Measurements from ENCODE around the gene CDIPT. TPM values are rescaled to one million over a fixed set of nuclear protein-coding genes. Genes with fewer than 3 reads are reported as not detected.

The CDIPT gene
- total RNA-seq, 1 donor from 2014 or later = 88.1 TPM

- H3K27ac Mint-ChIP-seq (ENCODE audit: unreplicated experiment) = peak within 1 kb of the TSS; percentile 90
- H3K27ac ChIP-seq (ENCODE audit: low read depth, low read length) = peak within 1 kb of the TSS; percentile 75
Observed at GRCh38 chr16:29900102-29900887, 37.3 kb upstream of the CDIPT start, which contains the start of gene ASPHD1. ASPHD1 (plus strand) TSS chr16:29900488; CDS start chr16:29900972, 484 bp downstream.

GRCh38 chr16:29899516-29900101 is 36.6 kb upstream of the CDIPT start, which contains the start of gene SEZ6L2:
SEZ6L2 (minus strand) TSS chr16:29899550; CDS start chr16:29899019, 531 bp downstream.
- Histone ChIP-seq H3K27me3 (ENCODE audit: insufficient read depth, low read length) (peaks cover 7% of the 10 kb centered on the region), H3K9ac (ENCODE audit: low read length) (peak within 1 kb of the TSS; percentile 90), H2AFZ (ENCODE audit: low read depth, low read length) (peak within 1 kb of the TSS; percentile 99), H4K20me1 (ENCODE audit: insufficient read depth, low read length) (peaks cover 21% of the 10 kb centered on the region), H3K4me1 (ENCODE audit: insufficient read depth, low read length) (peaks cover 23% of the 10 kb centered on the region), H3K79me2 (ENCODE audit: insufficient read depth, low read length) (peaks cover 4% of the 10 kb centered on the region), H3K4me3 (ENCODE audit: insufficient read depth, low read depth, low read length) (peak within 1 kb of the TSS; percentile 74), H3K4me2 (ENCODE audit: low read length) (peak within 1 kb of the TSS; percentile 100), H3K9me3 (ENCODE audit: insufficient read depth, low read depth, low read length) (no peaks in the 10 kb centered on the region), H3K36me3 (ENCODE audit: insufficient read depth, low read length) (no peaks in the 10 kb centered on the region), H3K27ac (ENCODE audit: low read depth, low read length) (peak within 1 kb of the TSS; percentile 75)
- Mint-ChIP-seq H3K4me3 (ENCODE audit: unreplicated experiment) (peak within 1 kb of the TSS; percentile 93), H3K4me1 (ENCODE audit: low read depth, unreplicated experiment) (peaks cover 20% of the 10 kb centered on the region), H3K27ac (ENCODE audit: unreplicated experiment) (peak within 1 kb of the TSS; percentile 90), H3K27me3 (ENCODE audit: low read depth, unreplicated experiment) (no peaks in the 10 kb centered on the region), H3K9me3 (ENCODE audit: unreplicated experiment) (no peaks in the 10 kb centered on the region), H3K36me3 (ENCODE audit: low read depth, unreplicated experiment) (peaks cover 6% of the 10 kb centered on the region)
- TF ChIP-seq EZH2 (IDR thresholded peaks at IDR 0.05; ENCODE audit: insufficient read depth, low read length) (no peak), CTCF (IDR thresholded peaks at IDR 0.05; ENCODE audit: insufficient read depth, low read depth, low read length) (peak; percentile 13)
- DNase-seq (ENCODE audit: low read depth) (peak; percentile 88), FAIRE-seq (no peak)

More at GRCh38 chr16:29900102-29900887, 37.3 kb upstream of the CDIPT start, which contains the start of gene ASPHD1:
- Histone ChIP-seq H3K9me3 (ENCODE audit: insufficient read depth, low read depth, low read length) (no peaks in the 10 kb centered on the region), H3K36me3 (ENCODE audit: insufficient read depth, low read length) (peaks cover 3% of the 10 kb centered on the region), H4K20me1 (ENCODE audit: insufficient read depth, low read length) (peaks cover 25% of the 10 kb centered on the region), H2AFZ (ENCODE audit: low read depth, low read length) (peak within 1 kb of the TSS; percentile 99), H3K9ac (ENCODE audit: low read length) (peak within 1 kb of the TSS; percentile 90), H3K4me3 (ENCODE audit: insufficient read depth, low read depth, low read length) (peak within 1 kb of the TSS; percentile 74), H3K27me3 (ENCODE audit: insufficient read depth, low read length) (peaks cover 7% of the 10 kb centered on the region), H3K4me1 (ENCODE audit: insufficient read depth, low read length) (peaks cover 23% of the 10 kb centered on the region), H3K4me2 (ENCODE audit: low read length) (peak within 1 kb of the TSS; percentile 100), H3K79me2 (ENCODE audit: insufficient read depth, low read length) (peaks cover 4% of the 10 kb centered on the region)
- Mint-ChIP-seq H3K36me3 (ENCODE audit: low read depth, unreplicated experiment) (peaks cover 9% of the 10 kb centered on the region), H3K4me1 (ENCODE audit: low read depth, unreplicated experiment) (peaks cover 22% of the 10 kb centered on the region), H3K9me3 (ENCODE audit: unreplicated experiment) (no peaks in the 10 kb centered on the region), H3K4me3 (ENCODE audit: unreplicated experiment) (peak within 1 kb of the TSS; percentile 93), H3K27me3 (ENCODE audit: low read depth, unreplicated experiment) (no peaks in the 10 kb centered on the region)
- no peak for TF ChIP-seq CTCF (IDR thresholded peaks at IDR 0.05; ENCODE audit: insufficient read depth, low read depth, low read length)
- TF ChIP-seq EZH2 (IDR thresholded peaks at IDR 0.05; ENCODE audit: insufficient read depth, low read length) = no peak
- FAIRE-seq (no peak), DNase-seq (ENCODE audit: low read depth) (peak; percentile 78)
